ENCODE measurements around the gene BICC1.
"Not testable (repeated sequence)": the region's sequence is repeated elsewhere in the genome, so short reads cannot be mapped to it uniquely, and the experiment has no call there.

Gene BICC1

GRCh38 chr10:58858123-58858522 is 345.5 kb downstream of the BICC1 start:
- not testable (repeated sequence) for H3K4me3 ChIP-seq (ENCODE audit: extremely low read depth, insufficient read depth, low read length, poor library complexity, severe bottlenecking); H3K9me3 ChIP-seq (ENCODE audit: control insufficient read depth, low read length); H3K36me3 ChIP-seq (ENCODE audit: control insufficient read depth, insufficient read depth, low read length); H3K27ac ChIP-seq (ENCODE audit: low read depth, low read length, severe bottlenecking)
- 88 to 89% methylated on average over 1 of the region's 1 CpG for WGBS, 2 experiments (ENCODE audit: insufficient coverage in 2 of 2)
- H3K4me1 ChIP-seq (ENCODE audit: control insufficient read depth, insufficient read depth, low read length, poor library complexity, severe bottlenecking): peaks cover 10% of the 10 kb centered on the region

DNA sequence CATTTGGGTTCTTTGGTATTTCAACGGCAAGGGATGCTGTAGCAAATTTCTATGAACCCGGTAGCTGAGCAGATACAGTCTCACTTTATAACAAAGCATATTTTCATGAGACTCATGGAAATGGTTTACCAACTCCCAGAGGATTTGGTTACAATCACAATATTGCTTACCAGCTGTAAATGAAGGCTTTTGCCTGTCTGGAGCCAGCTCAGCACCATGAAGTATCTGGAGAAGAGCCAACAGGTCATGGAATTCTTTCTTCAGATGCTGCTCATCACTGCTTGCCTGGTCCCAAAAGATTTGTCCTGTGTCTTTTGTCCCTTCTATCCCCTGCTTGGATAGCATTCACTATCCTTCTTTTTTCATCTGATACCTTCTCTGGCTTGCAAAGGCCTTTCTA is 346.9 kb downstream of the BICC1 start:
- 68 to 80% methylated on average over 1 to 2 of the region's 2 CpGs for WGBS, 2 experiments (ENCODE audit: insufficient coverage in 2 of 2)
- H3K9me3 ChIP-seq (ENCODE audit: control insufficient read depth, low read length): no peaks in the 10 kb centered on the region
- H3K27ac ChIP-seq (ENCODE audit: low read depth, low read length, severe bottlenecking): no peak overlapping the region
- H3K36me3 ChIP-seq (ENCODE audit: control insufficient read depth, insufficient read depth, low read length): no peaks in the 10 kb centered on the region
- peaks cover 10% of the 10 kb centered on the region for H3K4me1 ChIP-seq (ENCODE audit: control insufficient read depth, insufficient read depth, low read length, poor library complexity, severe bottlenecking)
- H3K4me3 ChIP-seq (ENCODE audit: extremely low read depth, insufficient read depth, low read length, poor library complexity, severe bottlenecking): no peak overlapping the region

- Histone ChIP-seq H3K4me1 (ENCODE audit: control insufficient read depth, insufficient read depth, low read length, poor library complexity, severe bottlenecking) (no peaks in the 10 kb centered on the region), H3K9me3 (ENCODE audit: control insufficient read depth, low read length) (no peaks in the 10 kb centered on the region), H3K36me3 (ENCODE audit: control insufficient read depth, insufficient read depth, low read length) (no peaks in the 10 kb centered on the region), H3K4me3 (ENCODE audit: extremely low read depth, insufficient read depth, low read length, poor library complexity, severe bottlenecking) (no peak overlapping the region), H3K27ac (ENCODE audit: low read depth, low read length, severe bottlenecking) (no peak overlapping the region)
Observed at GRCh38 chr10:58867683-58868082, 355.0 kb downstream of the BICC1 start.

GRCh38 chr10:58868736-58869435 is 356.2 kb downstream of the BICC1 start:
- Histone ChIP-seq H3K27ac (ENCODE audit: low read depth, low read length, severe bottlenecking) (no peak overlapping the region), H3K4me1 (ENCODE audit: control insufficient read depth, insufficient read depth, low read length, poor library complexity, severe bottlenecking) (no peaks in the 10 kb centered on the region), H3K36me3 (ENCODE audit: control insufficient read depth, insufficient read depth, low read length) (no peaks in the 10 kb centered on the region), H3K9me3 (ENCODE audit: control insufficient read depth, low read length) (no peaks in the 10 kb centered on the region), H3K4me3 (ENCODE audit: extremely low read depth, insufficient read depth, low read length, poor library complexity, severe bottlenecking) (no peak overlapping the region)
- 89 to 93% methylated on average over 2 to 4 of the region's 8 CpGs for WGBS, 2 experiments (ENCODE audit: insufficient coverage in 2 of 2)

DNA sequence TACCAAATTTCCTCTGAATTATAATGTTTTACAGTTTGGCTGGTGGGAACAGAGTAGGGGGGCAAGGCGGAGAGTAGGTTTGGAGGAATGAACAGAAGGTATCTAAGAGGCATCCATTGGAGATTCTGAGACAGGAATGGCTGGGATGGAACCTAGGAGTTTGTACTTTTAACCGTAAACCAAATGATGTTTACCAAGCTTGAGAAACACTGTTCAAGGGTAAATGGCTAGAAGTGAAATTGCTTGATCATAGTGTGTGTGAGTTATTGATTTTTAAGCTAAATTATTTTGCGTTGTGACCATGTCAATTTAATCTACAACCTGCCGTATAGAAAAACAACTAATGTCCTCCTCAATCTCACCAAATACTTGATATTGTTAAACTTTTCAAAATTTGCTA is 357.4 kb downstream of the BICC1 start:
- Histone ChIP-seq H3K36me3 (ENCODE audit: control insufficient read depth, insufficient read depth, low read length) (no peaks in the 10 kb centered on the region), H3K9me3 (ENCODE audit: control insufficient read depth, low read length) (no peaks in the 10 kb centered on the region), H3K27ac (ENCODE audit: low read depth, low read length, severe bottlenecking) (no peak overlapping the region), H3K4me1 (ENCODE audit: control insufficient read depth, insufficient read depth, low read length, poor library complexity, severe bottlenecking) (no peaks in the 10 kb centered on the region), H3K4me3 (ENCODE audit: extremely low read depth, insufficient read depth, low read length, poor library complexity, severe bottlenecking) (no peak overlapping the region)
- 90 to 96% methylated on average over 2 of the region's 4 CpGs for WGBS, 2 experiments (ENCODE audit: insufficient coverage in 2 of 2)

- Histone ChIP-seq H3K4me3 (ENCODE audit: extremely low read depth, insufficient read depth, low read length, poor library complexity, severe bottlenecking) (no peak overlapping the region), H3K4me1 (ENCODE audit: control insufficient read depth, insufficient read depth, low read length, poor library complexity, severe bottlenecking) (no peaks in the 10 kb centered on the region), H3K9me3 (ENCODE audit: control insufficient read depth, low read length) (no peaks in the 10 kb centered on the region), H3K27ac (ENCODE audit: low read depth, low read length, severe bottlenecking) (no peak overlapping the region), H3K36me3 (ENCODE audit: control insufficient read depth, insufficient read depth, low read length) (no peaks in the 10 kb centered on the region)
- 80 to 100% methylated on average over 1 of the region's 2 CpGs for WGBS, 2 experiments (ENCODE audit: insufficient coverage in 2 of 2)
Observed at GRCh38 chr10:58873161-58873560, 360.5 kb downstream of the BICC1 start.
